ENCODE measurements around the gene EEF1G.

Gene EEF1G

GRCh38 chr11:62540804-62541701 lies 32.6 kb downstream of the EEF1G start:
- H3K79me2 ChIP-seq (ENCODE audit: insufficient read depth, low read length): no peaks in the 10 kb centered on the region
- H3K36me3 ChIP-seq (ENCODE audit: low read length): no peaks in the 10 kb centered on the region
- peak overlapping the region; percentile 70 for H2AFZ ChIP-seq (ENCODE audit: low read depth, low read length, severe bottlenecking)
- no peak overlapping the region for H3K27ac ChIP-seq (ENCODE audit: low read depth, low read length)
- H3K9ac ChIP-seq (ENCODE audit: low read length): 0 out of 2 replicates have a peak overlapping the region, but pooled peaks have one; percentile 2
- no peak for TF ChIP-seq EZH2phosphoT487 (conservative IDR thresholded peaks at IDR 0.05; ENCODE audit: low read length)
- TF ChIP-seq, protein P1, sequence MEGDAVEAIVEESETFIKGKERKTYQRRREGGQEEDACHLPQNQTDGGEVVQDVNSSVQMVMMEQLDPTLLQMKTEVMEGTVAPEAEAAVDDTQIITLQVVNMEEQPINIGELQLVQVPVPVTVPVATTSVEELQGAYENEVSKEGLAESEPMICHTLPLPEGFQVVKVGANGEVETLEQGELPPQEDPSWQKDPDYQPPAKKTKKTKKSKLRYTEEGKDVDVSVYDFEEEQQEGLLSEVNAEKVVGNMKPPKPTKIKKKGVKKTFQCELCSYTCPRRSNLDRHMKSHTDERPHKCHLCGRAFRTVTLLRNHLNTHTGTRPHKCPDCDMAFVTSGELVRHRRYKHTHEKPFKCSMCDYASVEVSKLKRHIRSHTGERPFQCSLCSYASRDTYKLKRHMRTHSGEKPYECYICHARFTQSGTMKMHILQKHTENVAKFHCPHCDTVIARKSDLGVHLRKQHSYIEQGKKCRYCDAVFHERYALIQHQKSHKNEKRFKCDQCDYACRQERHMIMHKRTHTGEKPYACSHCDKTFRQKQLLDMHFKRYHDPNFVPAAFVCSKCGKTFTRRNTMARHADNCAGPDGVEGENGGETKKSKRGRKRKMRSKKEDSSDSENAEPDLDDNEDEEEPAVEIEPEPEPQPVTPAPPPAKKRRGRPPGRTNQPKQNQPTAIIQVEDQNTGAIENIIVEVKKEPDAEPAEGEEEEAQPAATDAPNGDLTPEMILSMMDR (IDR thresholded peaks at IDR 0.05; ENCODE audit: insufficient read depth, low read length, poor library complexity, severe bottlenecking): no peak
- H4K20me1 ChIP-seq (ENCODE audit: low read depth, low read length): no peaks in the 10 kb centered on the region
- H3K4me3 ChIP-seq (ENCODE audit: insufficient read depth, low read length, poor library complexity, severe bottlenecking): no peak overlapping the region
- no peaks in the 10 kb centered on the region for H3F3A ChIP-seq (ENCODE audit: insufficient read depth)
- peak overlapping the region; percentile 35 for H3K4me2 ChIP-seq (ENCODE audit: low read depth, low read length, poor library complexity, severe bottlenecking)
- H3K9me2 ChIP-seq (replicated peaks; ENCODE audit: insufficient read depth, low read length): no peaks in the 10 kb centered on the region
- no peaks in the 10 kb centered on the region for H3K9me3 ChIP-seq (ENCODE audit: insufficient read depth, low read length)
- H3K27me3 ChIP-seq (ENCODE audit: low read length): no peaks in the 10 kb centered on the region

- no peak overlapping the region for H3K4me3 ChIP-seq (ENCODE audit: insufficient read depth, low read length, poor library complexity, severe bottlenecking)
- H3K4me2 ChIP-seq (ENCODE audit: low read depth, low read length, poor library complexity, severe bottlenecking): no peak overlapping the region
- H3K27me3 ChIP-seq (ENCODE audit: low read length): no peaks in the 10 kb centered on the region
- no peak overlapping the region for H3K27ac ChIP-seq (ENCODE audit: low read depth, low read length)
- H3K36me3 ChIP-seq (ENCODE audit: low read length): no peaks in the 10 kb centered on the region
- TF ChIP-seq, protein P1 (IDR thresholded peaks at IDR 0.05; ENCODE audit: insufficient read depth, low read length, poor library complexity, severe bottlenecking): no peak
- no peak for TF ChIP-seq EZH2phosphoT487 (conservative IDR thresholded peaks at IDR 0.05; ENCODE audit: low read length)
- no peak overlapping the region for H2AFZ ChIP-seq (ENCODE audit: low read depth, low read length, severe bottlenecking)
- H3K9me2 ChIP-seq (replicated peaks; ENCODE audit: insufficient read depth, low read length): no peaks in the 10 kb centered on the region
- no peak overlapping the region for H3K9ac ChIP-seq (ENCODE audit: low read length)
- H3K79me2 ChIP-seq (ENCODE audit: insufficient read depth, low read length): no peaks in the 10 kb centered on the region
- no peaks in the 10 kb centered on the region for H4K20me1 ChIP-seq (ENCODE audit: low read depth, low read length)
- H3F3A ChIP-seq (ENCODE audit: insufficient read depth): no peaks in the 10 kb centered on the region
- no peaks in the 10 kb centered on the region for H3K9me3 ChIP-seq (ENCODE audit: insufficient read depth, low read length)
These were observed 34.3 kb downstream of the EEF1G start for GRCh38 chr11:62539238-62539925.

- no peaks in the 10 kb centered on the region for H3K9me3 ChIP-seq (ENCODE audit: insufficient read depth, low read length)
- H3K4me3 ChIP-seq (ENCODE audit: insufficient read depth, low read length, poor library complexity, severe bottlenecking): no peak overlapping the region
- no peaks in the 10 kb centered on the region for H3K27me3 ChIP-seq (ENCODE audit: low read length)
- H3K4me2 ChIP-seq (ENCODE audit: low read depth, low read length, poor library complexity, severe bottlenecking): no peak overlapping the region
- H3K9me2 ChIP-seq (replicated peaks; ENCODE audit: insufficient read depth, low read length): no peaks in the 10 kb centered on the region
- no peaks in the 10 kb centered on the region for H3F3A ChIP-seq (ENCODE audit: insufficient read depth)
- no peak overlapping the region for H2AFZ ChIP-seq (ENCODE audit: low read depth, low read length, severe bottlenecking)
- H3K27ac ChIP-seq (ENCODE audit: low read depth, low read length): no peak overlapping the region
- H4K20me1 ChIP-seq (ENCODE audit: low read depth, low read length): no peaks in the 10 kb centered on the region
- no peak overlapping the region for H3K9ac ChIP-seq (ENCODE audit: low read length)
- TF ChIP-seq, protein P1 (IDR thresholded peaks at IDR 0.05; ENCODE audit: insufficient read depth, low read length, poor library complexity, severe bottlenecking): no peak
- TF ChIP-seq EZH2phosphoT487 (conservative IDR thresholded peaks at IDR 0.05; ENCODE audit: low read length): no peak
- H3K79me2 ChIP-seq (ENCODE audit: insufficient read depth, low read length): no peaks in the 10 kb centered on the region
- no peaks in the 10 kb centered on the region for H3K36me3 ChIP-seq (ENCODE audit: low read length)
These were observed 35.0 kb downstream of the EEF1G start for GRCh38 chr11:62538470-62539237.

Measured in SU-DHL-6 (cell line).